ENCODE measurements around the gene DCT.
A peak's percentile ranks its signal among the peaks of the same experiment; 100 is the strongest.
"Not testable (repeated sequence)": the region's sequence is repeated elsewhere in the genome, so short reads cannot be mapped to it uniquely, and the experiment has no call there.

DCT gene

GRCh38 chr13:94479616-94480015, at the start of gene DCT:
Gene DCT, minus strand, starts transcription at chr13:94479682. Its CDS starts 427 bp downstream, at chr13:94479255.
- no peak for DNase-seq (ENCODE audit: low read depth)

- not testable (repeated sequence) for DNase-seq (ENCODE audit: low read depth)
These were observed 47.5 kb upstream of the DCT start for GRCh38 chr13:94526956-94527355.

DNA sequence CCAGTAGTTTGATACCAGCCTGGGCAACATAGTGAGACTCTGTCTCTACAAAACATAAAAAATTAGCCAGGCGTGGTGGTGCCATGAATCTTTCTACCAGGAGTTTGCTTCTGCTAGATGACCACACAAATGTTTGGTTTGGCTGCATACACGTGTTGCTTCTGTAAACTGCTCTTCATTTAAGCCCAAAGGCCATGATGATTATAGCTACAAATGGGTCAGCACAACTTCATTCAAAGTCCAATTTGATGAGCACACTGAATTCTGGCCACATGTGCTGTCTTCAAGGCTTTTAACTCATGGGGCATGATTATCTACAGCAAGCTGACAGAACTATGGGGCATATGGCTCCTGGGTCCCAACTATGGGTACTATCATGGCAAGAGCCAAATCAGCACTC, 46.3 kb upstream of the DCT start:
- no peak for DNase-seq (ENCODE audit: low read depth)

DNA sequence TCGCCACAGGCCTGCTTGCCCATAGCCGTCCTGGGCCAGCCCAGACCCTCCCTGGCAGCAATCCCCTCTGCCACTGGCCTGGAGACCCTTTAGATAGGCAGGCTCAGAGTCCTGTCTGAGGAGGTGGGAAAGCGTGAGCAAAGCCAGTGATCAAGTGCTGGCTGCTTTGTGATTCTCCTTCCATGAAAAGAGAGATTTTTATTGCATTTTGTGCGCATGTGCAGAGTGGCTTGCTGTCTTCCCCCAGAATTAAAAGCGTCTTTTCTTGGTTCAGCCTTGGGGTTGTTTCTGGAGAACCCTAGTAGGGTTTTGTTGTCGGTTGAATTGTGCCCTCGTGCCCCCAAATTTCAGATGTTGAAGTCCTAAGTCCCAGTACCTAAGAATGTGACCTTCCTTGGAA, 44.9 kb upstream of the DCT start:
- no peak for DNase-seq (ENCODE audit: low read depth)

- DNase-seq (ENCODE audit: low read depth), result no peak
These were observed 40.5 kb upstream of the DCT start for GRCh38 chr13:94520001-94520400.

- DNase-seq (ENCODE audit: low read depth), result no peak
These were observed 37.0 kb upstream of the DCT start for GRCh38 chr13:94516456-94516855.

- DNase-seq (ENCODE audit: low read depth), result no peak
These were observed 36.4 kb upstream of the DCT start for GRCh38 chr13:94515911-94516310.

GRCh38 chr13:94515374-94515773, 35.9 kb upstream of the DCT start:
- DNase-seq (ENCODE audit: low read depth), result no peak

GRCh38 chr13:94513026-94513425, 33.5 kb upstream of the DCT start:
- DNase-seq (ENCODE audit: low read depth), result no peak

DNA sequence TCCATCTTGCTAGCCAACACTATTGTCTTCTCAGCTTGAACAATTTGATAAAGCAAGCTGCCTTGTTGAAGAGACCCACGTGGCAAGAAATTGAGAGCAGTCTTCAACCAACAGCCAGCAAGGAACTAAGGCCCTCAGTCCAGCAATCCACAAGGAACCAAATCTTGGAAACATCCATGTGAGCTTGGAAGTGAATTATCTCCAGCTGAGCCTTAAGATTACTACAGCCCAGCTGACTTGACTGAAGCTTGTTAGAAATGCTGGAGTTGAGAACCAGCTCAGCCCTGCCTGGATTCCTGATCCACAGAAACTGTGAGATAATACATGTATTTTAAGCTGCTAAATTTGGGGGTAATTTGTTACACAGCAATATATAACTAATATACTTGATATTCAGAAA, 26.2 kb upstream of the DCT start:
- no peak for DNase-seq (ENCODE audit: low read depth)

DNA sequence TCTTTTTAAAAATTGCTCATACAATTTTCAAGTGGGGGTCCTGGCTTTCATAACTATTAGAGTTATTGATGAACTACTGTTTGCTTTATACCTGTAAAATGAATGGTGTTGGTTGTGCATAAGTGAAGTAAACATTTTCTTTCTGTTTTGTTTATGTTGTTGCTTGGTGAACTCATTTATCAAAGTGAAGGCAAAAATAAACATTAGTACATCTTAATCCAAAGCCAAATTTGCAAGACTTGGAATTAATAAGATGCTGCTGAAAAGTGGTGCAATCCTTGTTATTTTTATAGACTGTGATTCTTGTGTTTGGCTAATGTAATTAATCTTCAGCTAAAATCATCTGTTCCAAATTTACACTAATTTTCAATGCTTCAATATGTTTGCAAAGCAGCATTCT, 24.4 kb upstream of the DCT start:
- no peak for DNase-seq (ENCODE audit: low read depth)

DNA sequence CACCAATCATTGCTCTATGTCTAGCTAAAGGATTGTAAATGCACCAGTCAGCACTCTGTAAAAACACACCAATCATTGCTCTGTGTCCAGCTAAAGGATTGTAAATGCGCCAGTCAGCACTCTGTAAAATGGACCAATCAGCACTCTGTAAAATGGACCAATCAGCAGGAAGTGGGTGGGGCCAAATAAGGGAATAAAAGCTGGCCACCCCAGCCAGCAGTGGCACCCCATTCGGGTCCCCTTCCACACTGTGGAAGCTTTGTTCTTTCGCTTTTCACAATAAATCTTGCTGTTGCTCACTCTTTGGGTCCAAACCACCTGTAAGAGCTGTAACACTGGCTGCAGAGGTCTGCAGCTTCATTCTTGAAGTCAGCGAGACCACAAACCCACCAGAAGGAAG, 19.3 kb upstream of the DCT start:
- DNase-seq (ENCODE audit: low read depth), result not testable (repeated sequence)

DNA sequence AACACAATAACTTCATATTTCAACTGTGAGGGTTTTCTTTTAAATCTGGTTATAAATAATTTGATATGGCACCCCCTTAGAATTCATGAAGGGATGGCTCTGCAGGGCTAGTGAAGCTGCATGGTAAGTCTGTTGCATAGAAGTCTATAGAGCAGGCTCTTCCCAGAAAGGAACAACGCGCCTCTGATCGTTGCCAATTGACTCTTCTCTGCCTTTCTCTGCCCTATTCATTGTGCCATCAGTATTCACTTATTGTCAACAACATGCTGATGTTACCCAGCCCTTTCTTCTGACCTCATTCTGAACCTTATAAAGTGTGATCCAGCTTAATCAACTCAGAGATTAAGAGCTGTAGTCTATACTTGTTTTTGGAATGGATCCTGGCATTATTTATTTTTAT, 16.3 kb upstream of the DCT start:
- DNase-seq (ENCODE audit: low read depth), result no peak

- no peak for DNase-seq (ENCODE audit: low read depth)
These were observed 14.5 kb upstream of the DCT start for GRCh38 chr13:94494026-94494425.

GRCh38 chr13:94487043-94487442, 7.6 kb upstream of the DCT start:
- no peak for DNase-seq (ENCODE audit: low read depth)

DNA sequence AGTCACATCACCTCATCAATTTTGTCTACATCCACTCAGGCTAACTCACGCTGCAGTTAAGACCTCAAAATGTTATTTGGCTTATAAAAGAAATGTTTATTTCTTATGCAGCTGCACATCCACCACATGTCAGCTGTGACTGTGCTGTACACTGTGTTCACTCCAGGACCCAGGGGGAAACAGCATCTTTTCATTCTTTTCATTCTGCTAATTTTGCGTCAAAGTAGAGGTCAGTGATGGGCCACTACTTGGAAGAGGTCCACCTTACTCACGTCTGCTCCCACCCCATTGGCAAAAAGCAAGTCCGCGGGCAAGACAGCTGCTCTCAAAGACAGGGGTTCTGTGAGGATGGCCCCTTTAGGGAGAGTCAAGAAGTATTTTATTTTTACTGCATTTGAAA, 4.5 kb upstream of the DCT start:
- DNase-seq (ENCODE audit: low read depth), result no peak

GRCh38 chr13:94481941-94482340, 2.5 kb upstream of the DCT start:
- peak; percentile 48 for DNase-seq (ENCODE audit: low read depth)

DNA sequence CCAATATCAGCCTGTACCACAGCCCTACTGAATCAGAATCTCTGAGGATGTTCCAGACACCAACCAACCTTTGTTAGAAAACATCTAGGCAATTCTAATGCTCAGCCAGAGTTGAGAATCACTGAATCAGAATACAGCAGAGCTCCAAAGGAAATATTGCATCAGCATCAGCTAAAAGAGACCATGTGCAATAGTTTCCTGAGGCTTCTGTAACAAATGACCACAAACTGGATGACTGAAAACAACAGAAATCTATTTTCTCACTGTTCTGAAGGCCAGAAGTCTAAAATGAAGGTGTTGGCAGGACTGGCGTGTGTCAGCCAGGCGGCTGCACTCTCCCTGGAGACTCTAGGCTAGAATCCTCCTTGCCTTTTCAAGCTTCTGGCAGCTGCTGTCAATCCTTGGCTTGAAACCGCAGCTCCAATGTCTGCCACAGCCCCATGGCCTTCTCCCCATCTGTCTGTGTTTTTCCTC, 1.2 kb upstream of the DCT start:
- DNase-seq (ENCODE audit: low read depth), result no peak

DNA sequence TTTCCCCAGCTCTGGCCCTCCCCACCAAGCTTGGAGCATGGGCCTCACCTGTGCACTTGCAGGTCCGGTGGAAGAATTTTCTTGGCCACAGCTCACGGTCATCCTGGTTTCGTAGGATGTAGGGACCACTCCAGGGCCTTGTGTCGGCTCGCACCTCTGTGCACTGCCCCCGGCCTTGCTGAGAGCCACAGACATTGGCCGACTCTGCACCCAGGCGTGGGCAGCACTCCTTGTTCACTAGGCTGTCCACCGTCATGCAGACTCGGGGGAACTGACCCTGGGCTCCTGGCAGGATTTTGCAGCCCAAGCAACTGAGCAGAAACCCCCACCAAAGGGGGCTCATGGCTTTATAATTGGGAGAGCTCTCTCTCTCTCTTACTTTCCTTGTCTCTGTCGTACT, 569 bp downstream of the DCT start:
- DNase-seq (ENCODE audit: low read depth), result no peak

GRCh38 chr13:94470126-94470525, 9.4 kb downstream of the DCT start:
- no peak for DNase-seq (ENCODE audit: low read depth)

DNA sequence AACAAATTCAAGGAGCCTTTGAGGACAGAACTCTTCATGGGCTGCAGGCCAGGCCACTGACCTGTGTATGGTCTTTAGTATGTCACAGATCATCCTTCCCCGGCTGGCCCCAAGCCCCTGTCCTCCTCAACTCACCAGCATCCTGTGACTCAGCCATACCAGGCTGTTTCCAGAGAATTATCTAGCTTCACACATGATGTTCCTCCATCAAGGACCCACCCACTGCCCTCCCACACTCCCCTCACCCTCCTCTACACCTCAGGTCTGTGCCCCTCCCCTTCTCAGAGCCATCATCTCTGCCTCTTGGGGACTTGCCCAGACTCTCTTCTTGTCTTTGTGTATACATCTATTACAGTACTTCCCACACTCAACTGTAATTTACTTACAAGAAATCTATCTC, 14.7 kb downstream of the DCT start:
- DNase-seq (ENCODE audit: low read depth), result no peak

DNA sequence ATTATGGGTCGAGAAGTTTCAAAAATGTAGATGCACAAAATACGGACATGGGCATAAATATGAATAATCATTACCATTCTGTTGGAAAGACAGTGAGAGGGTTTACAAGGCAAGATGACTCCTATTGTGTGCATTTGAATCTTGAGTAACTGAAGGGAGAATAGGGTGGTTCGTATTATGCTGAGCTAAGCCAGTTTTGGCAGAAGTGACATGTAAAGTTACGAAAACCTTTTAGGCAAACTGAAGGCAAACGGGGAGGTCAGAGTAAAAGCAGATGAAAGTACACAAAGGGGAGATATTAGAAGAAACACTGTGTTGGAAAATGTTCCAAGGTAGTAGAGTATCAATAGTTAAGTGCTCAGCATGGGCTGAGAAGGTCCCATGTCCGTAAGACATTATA, 16.8 kb downstream of the DCT start:
- DNase-seq (ENCODE audit: low read depth), result no peak

DNA sequence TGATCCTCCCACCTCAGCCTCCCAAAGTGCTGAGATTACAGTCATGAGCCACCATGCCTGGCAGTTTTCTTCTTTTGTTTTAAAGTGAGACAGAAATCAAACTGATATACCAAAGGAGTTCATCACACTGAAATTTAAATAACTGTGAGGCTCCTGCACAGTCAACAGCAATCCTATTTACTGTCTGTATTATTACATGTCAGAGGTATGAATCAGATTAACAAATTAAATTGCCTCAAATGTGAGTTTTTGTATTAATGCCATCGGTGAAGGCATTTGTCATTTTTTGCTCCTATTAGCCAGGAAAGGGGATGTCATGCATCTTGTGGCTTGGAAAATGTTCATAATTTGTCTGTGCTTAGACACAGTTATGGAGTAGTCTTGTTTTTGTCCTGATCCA, 20.4 kb downstream of the DCT start:
- DNase-seq (ENCODE audit: low read depth), result no peak

DNA sequence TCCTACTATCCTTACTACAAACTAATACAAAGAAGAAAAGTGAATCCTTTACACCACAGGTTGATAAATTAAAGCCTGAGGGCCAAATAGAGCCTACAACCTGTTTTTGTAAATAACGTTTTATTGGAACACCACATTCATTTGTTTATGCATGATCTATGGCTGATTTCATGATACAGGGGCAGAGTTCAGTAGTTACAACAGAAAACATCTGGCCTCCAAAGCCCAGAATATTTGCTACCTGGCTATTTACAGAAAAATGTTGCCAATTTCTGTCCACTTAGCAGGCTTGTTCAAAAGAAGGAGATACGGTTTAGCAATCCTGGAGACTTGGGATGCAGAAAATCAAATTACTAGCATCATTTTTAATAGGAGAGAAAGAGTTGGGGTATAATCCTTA, 24.1 kb downstream of the DCT start:
- DNase-seq (ENCODE audit: low read depth), result no peak

GRCh38 chr13:94454906-94455305, 24.6 kb downstream of the DCT start:
- peak; percentile 42 for DNase-seq (ENCODE audit: low read depth)

Measured in ELR (cell line).